NCI-H146 treated with DMSO at 0.1 percent for 48 hours (cell line): ENCODE results near the gene SLC35B2.

Experiments used
- DNase-seq: peaks from one replicate; lab custom pipeline; 2025; ENCODE audit not compliant: unreplicated experiment; lab: John Stamatoyannopoulos, UW

SLC35B2 gene

GRCh38 chr6:44257025-44257752 lies at the start of gene SLC35B2:
SLC35B2 (minus strand) TSS chr6:44257528; CDS start chr6:44257410, 118 bp downstream.
- peak; percentile 74 for DNase-seq

- no peak for DNase-seq
Measured at GRCh38 chr6:44306710-44307109, 49.4 kb upstream of the SLC35B2 start.

- DNase-seq: no peak
Measured at GRCh38 chr6:44305200-44305725, 47.9 kb upstream of the SLC35B2 start.

- DNase-seq: no peak
Measured at GRCh38 chr6:44304282-44305199, 47.2 kb upstream of the SLC35B2 start.

- no peak for DNase-seq
Measured at GRCh38 chr6:44303842-44304241, 46.5 kb upstream of the SLC35B2 start.

GRCh38 chr6:44302856-44303255 lies 45.5 kb upstream of the SLC35B2 start:
- DNase-seq: no peak

- DNase-seq: no peak
Measured at GRCh38 chr6:44301782-44302564, 44.6 kb upstream of the SLC35B2 start.

- DNase-seq: no peak
Measured at GRCh38 chr6:44301106-44301505, 43.8 kb upstream of the SLC35B2 start.

- no peak for DNase-seq
Measured at GRCh38 chr6:44300292-44300823, 43.0 kb upstream of the SLC35B2 start.

- no peak for DNase-seq
Measured at GRCh38 chr6:44298864-44299263, 41.5 kb upstream of the SLC35B2 start.

- no peak for DNase-seq
Measured at GRCh38 chr6:44298055-44298803, 40.9 kb upstream of the SLC35B2 start.

- peak; percentile 54 for DNase-seq
Measured at GRCh38 chr6:44297063-44298038, 40.0 kb upstream of the SLC35B2 start.

- DNase-seq: no peak
Measured at GRCh38 chr6:44294832-44295791, 37.8 kb upstream of the SLC35B2 start.

GRCh38 chr6:44292661-44293365 lies 35.5 kb upstream of the SLC35B2 start:
- no peak for DNase-seq

GRCh38 chr6:44291841-44292240 lies 34.5 kb upstream of the SLC35B2 start:
- no peak for DNase-seq

GRCh38 chr6:44289726-44290260 lies 32.5 kb upstream of the SLC35B2 start:
- no peak for DNase-seq

GRCh38 chr6:44286747-44287146 lies 29.4 kb upstream of the SLC35B2 start:
- no peak for DNase-seq
